Endodermal cell (in vitro differentiated cells): ENCODE measurements around the gene FLYWCH1. TPM values are rescaled to one million over a fixed set of nuclear protein-coding genes. Genes with fewer than 3 reads are reported as not detected.

Experiments used
- DNase-seq: peaks from one replicate; pipeline ENCODE4 v3.0.0-alpha.2; 2017
- H3K27ac ChIP-seq: 2 replicates; pipeline ENCODE4 v1.5.1; 2013; ENCODE audit warnings: mild to moderate bottlenecking, low read depth, low read length, moderate library complexity
- H3K27me3 ChIP-seq: 2 replicates; pipeline ENCODE4 v1.6.1; 2013; ENCODE audit warnings: mild to moderate bottlenecking, low read length, moderate library complexity; ENCODE audit not compliant: insufficient read depth, control insufficient read depth, poor library complexity, severe bottlenecking
- H3K36me3 ChIP-seq: 2 replicates; pipeline ENCODE4 v1.7.0; 2013; ENCODE audit warnings: mild to moderate bottlenecking, low read length, moderate library complexity; ENCODE audit not compliant: control insufficient read depth, insufficient read depth
- H3K4me1 ChIP-seq: one replicate; pipeline ENCODE4 v1.7.0; 2013; ENCODE audit warnings: low read length; ENCODE audit not compliant: control insufficient read depth, insufficient read depth
- H3K4me3 ChIP-seq: 2 replicates; pipeline ENCODE4 v1.5.1; 2013; ENCODE audit warnings: mild to moderate bottlenecking, low read length, moderate library complexity
- H3K9ac ChIP-seq: 2 replicates; pipeline ENCODE4 v1.6.1; 2013; ENCODE audit warnings: mild to moderate bottlenecking, low read length, moderate library complexity; ENCODE audit not compliant: poor library complexity, severe bottlenecking; ENCODE audit errors: extremely low read depth
- H3K9me3 ChIP-seq: 2 replicates; pipeline ENCODE4 v1.6.1; 2013; ENCODE audit warnings: mild to moderate bottlenecking, low read length, moderate library complexity; ENCODE audit not compliant: control insufficient read depth
- H3K27ac Mint-ChIP-seq: 2 replicates; pipeline ENCODE4 v1.8.0; 2020; ENCODE audit warnings: mixed read lengths
- H3K27me3 Mint-ChIP-seq: 2 replicates; pipeline ENCODE4 v1.8.0; 2021; ENCODE audit warnings: mild to moderate bottlenecking, mixed read lengths; ENCODE audit not compliant: insufficient read depth
- H3K36me3 Mint-ChIP-seq: 2 replicates; pipeline ENCODE4 v1.8.0; 2020; ENCODE audit warnings: low read depth, mixed read lengths
- H3K4me1 Mint-ChIP-seq: 2 replicates; pipeline ENCODE4 v1.8.0; 2020; ENCODE audit warnings: mixed read lengths
- H3K4me3 Mint-ChIP-seq: 2 replicates; pipeline ENCODE4 v1.8.0; 2020; ENCODE audit warnings: mild to moderate bottlenecking, moderate library complexity, mixed read lengths
- H3K9me3 Mint-ChIP-seq: 2 replicates; pipeline ENCODE4 v1.8.0; 2020; ENCODE audit warnings: mild to moderate bottlenecking, mixed read lengths
- WGBS, 2 experiments: methylation state at CpG; one replicate each; pipeline versions ENCODE4 v1.1.5 to v1.1.7; 2013; ENCODE audit warnings: missing lambda C conversion rate in 2 of 2, mixed read lengths in 1 of 2; ENCODE audit not compliant: insufficient coverage in 1 of 2, insufficient read length in 1 of 2; 5-methylcytosine and 5-hydroxymethylcytosine counted together
- total RNA-seq, 2 donors: library from RNA; stranded (reverse); fragmentation: NEBNext Ultra II Directional in 1 of 2; extraction: Animal tissue kit (Norgen Biotek cat#: 25700) in 1 of 2; gene quantifications; 2 replicates in 1 of 2; 3 replicates in 1 of 2; pipeline ENCODE4 v1.2.1, GENCODE V29; 2021
- TF ChIP-seq, protein P1 (sequence below): fragments of 200-600 bp; sonication (generic); conservative IDR thresholded peaks from 2 replicates; pipeline ENCODE4 v1.5.0; 2021; ENCODE audit warnings: antibody characterized with exemption, mild to moderate bottlenecking

The FLYWCH1 gene
- total RNA-seq, 2 donors from 2014 or later, result 20.5 to 33.6 TPM

DNA sequence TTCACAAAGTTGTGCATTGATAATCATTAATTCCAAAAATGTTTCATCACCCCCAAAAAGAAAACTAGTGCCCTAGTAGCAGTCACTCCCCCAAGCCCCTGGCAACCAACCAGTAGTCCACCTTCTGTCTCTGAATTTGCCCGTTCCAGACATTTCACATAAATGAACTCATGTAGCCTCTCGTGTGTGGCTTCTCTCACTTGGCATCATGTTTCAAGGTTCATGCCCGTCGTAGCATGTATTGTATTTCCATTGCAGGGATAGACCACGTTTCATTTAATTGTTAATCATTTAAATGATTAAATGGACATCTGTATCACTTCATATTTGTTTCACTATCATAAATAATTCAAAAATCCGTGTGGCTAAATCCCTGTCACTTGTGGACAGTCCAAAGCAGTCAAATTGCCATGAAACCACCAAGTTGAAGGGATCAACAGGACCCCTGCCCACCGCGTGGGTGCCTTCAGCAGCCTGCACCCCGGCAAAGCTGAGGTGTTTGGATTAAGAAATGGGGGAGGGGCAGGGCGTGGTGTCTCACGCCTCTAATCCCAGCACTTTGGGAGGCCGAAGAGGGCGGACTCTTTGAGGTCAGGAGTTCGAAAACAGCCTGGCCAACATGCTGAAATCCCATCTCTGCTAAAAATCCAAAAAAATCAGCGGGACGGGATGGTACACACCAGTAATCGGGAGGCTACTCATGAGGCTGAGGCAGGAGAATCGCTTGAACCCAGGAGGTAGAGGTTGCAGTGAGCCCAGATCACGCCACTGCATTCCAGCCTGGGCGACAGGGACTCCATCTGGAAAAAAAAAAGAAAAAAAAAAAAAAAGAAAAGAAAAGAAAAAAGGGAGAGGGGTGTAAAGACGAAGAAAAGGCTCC is 37.5 kb upstream of the FLYWCH1 start:
- peak; percentile 64 for DNase-seq
- WGBS, 2 experiments, result 76 to 79% methylated on average over 19 to 21 of the region's 21 CpGs
- Histone ChIP-seq H3K27ac (no peak overlapping the region), H3K27me3 (peaks cover 15% of the 10 kb centered on the region), H3K36me3 (no peaks in the 10 kb centered on the region), H3K9me3 (no peaks in the 10 kb centered on the region), H3K4me3 (no peak overlapping the region), H3K4me1 (no peaks in the 10 kb centered on the region), H3K9ac (no peak overlapping the region)
- Mint-ChIP-seq H3K4me3 (no peak overlapping the region), H3K27ac (no peak overlapping the region), H3K4me1 (no peaks in the 10 kb centered on the region), H3K36me3 (no peaks in the 10 kb centered on the region), H3K9me3 (no peaks in the 10 kb centered on the region), H3K27me3 (peaks cover 40% of the 10 kb centered on the region)
- TF ChIP-seq, protein P1, sequence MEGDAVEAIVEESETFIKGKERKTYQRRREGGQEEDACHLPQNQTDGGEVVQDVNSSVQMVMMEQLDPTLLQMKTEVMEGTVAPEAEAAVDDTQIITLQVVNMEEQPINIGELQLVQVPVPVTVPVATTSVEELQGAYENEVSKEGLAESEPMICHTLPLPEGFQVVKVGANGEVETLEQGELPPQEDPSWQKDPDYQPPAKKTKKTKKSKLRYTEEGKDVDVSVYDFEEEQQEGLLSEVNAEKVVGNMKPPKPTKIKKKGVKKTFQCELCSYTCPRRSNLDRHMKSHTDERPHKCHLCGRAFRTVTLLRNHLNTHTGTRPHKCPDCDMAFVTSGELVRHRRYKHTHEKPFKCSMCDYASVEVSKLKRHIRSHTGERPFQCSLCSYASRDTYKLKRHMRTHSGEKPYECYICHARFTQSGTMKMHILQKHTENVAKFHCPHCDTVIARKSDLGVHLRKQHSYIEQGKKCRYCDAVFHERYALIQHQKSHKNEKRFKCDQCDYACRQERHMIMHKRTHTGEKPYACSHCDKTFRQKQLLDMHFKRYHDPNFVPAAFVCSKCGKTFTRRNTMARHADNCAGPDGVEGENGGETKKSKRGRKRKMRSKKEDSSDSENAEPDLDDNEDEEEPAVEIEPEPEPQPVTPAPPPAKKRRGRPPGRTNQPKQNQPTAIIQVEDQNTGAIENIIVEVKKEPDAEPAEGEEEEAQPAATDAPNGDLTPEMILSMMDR, result no peak

DNA sequence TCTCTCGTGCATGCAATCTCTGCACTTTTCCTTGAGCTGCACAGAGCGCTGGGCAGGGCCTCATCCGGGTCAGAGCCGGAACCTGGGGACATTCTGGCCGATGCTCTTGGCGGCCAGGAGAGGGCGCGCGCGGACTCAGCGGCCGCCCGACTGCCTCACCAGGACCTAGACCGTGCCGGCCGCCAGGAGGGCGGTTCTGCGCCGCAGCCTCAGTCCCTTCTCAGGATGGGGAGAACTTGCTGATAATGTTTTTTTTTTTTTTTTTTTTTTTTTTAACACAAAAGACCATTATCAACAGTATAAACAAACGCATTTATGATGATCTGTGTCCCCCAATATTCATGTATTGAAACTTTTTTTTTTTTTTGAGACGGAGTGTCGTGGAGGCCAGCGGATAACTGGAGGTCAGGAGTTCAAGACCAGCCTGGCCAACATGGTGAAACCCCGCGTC is 36.8 kb upstream of the FLYWCH1 start:
- TF ChIP-seq, protein P1, result peak; percentile 98
- Histone ChIP-seq H3K36me3 (no peaks in the 10 kb centered on the region), H3K9me3 (peaks cover 1% of the 10 kb centered on the region), H3K27me3 (peaks cover 9% of the 10 kb centered on the region), H3K9ac (no peak overlapping the region), H3K27ac (no peak overlapping the region), H3K4me3 (no peak overlapping the region), H3K4me1 (no peaks in the 10 kb centered on the region)
- Mint-ChIP-seq H3K9me3 (peaks cover 5% of the 10 kb centered on the region), H3K4me1 (no peaks in the 10 kb centered on the region), H3K36me3 (no peaks in the 10 kb centered on the region), H3K27me3 (peaks cover 40% of the 10 kb centered on the region), H3K27ac (no peak overlapping the region), H3K4me3 (no peak overlapping the region)
- WGBS, 2 experiments, result 10 to 24% methylated on average over 15 to 25 of the region's 25 CpGs
- peak; percentile 90 for DNase-seq

DNA sequence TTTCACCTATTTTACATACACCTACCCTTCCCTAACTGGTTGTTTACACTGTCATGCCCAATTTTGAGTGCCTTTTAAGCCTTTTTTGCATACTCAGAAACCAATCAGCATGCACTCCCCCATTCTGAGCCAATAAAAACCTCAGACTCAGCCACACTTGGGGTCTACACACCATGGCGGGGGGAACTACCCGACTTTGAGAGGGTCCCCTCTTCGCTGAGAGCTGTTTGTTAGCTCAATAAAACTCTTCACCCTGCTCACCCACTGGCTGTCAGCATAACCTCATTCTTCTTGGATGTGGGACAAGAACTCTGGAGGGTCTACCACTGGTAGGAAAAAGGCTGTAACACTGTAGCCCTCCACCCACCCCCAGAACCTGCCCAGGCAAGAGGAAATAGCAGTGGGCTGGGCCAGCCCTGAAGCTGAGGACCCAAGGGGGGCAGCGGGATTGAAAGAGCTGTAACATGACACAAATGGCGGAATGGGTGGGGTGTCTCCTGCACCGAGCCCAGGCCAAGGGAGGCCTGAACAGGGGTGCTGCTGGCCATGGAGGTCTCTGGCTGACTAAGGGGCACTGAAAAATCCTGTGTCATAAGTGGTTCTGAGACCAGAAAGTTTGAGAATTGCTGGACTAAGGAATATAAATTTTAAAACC is 31.8 kb upstream of the FLYWCH1 start:
- DNase-seq, result no peak
- Histone ChIP-seq H3K27ac (no peak overlapping the region), H3K4me3 (no peak overlapping the region), H3K36me3 (no peaks in the 10 kb centered on the region), H3K9ac (no peak overlapping the region), H3K9me3 (peaks cover 7% of the 10 kb centered on the region), H3K4me1 (no peaks in the 10 kb centered on the region), H3K27me3 (no peaks in the 10 kb centered on the region)
- H3K27ac Mint-ChIP-seq, result no peak overlapping the region
- H3K9me3 Mint-ChIP-seq, result peaks cover 10% of the 10 kb centered on the region
- no peaks in the 10 kb centered on the region for H3K36me3 Mint-ChIP-seq
- TF ChIP-seq, protein P1, result no peak
- H3K4me1 Mint-ChIP-seq, result peaks cover 6% of the 10 kb centered on the region
- H3K4me3 Mint-ChIP-seq, result no peak overlapping the region
- H3K27me3 Mint-ChIP-seq, result peaks cover 22% of the 10 kb centered on the region
- 78 to 86% methylated on average over 3 to 6 of the region's 6 CpGs for WGBS, 2 experiments
